GM12801 (cell line): Measurements from ENCODE around the gene BID.

Experiments
- TF ChIP-seq, protein P1 (sequence below): IDR thresholded peaks from one replicate; pipeline ENCODE4 v1.5.1; 2011; ENCODE audit warnings: control low read depth; ENCODE audit not compliant: insufficient read length; ENCODE audit errors: extremely low read depth

Gene BID

DNA sequence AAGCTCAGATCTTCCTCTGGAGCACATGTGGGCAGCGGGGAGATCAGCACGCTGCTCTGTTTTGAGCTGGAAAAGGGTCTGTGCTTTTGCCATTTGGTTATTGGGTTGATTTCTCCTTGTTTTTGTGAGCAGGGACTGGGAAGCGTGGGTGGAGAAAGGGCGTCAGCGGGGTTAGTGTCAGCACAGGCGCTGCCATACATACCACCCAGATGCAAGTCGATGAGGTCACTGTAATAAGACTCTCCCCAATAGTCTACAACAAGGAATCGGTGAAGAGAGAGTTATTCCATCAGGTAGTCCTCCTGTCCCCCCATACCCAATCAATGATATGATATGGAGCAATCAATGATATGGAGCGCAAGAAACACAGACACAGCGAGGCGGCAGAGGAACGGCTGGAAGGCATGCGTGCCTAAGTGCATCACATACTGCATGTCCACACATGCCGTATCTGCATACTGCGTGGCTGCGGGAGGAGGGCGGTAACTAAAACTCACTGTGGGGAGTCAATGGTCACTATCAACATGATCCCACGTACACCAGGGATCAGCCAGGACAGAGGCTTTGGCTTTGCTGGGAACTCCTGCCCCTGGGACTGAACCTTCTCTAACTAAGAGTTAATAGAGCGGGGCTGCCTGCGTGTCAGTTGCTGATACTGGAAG, 29.5 kb upstream of the BID start:
- TF ChIP-seq, protein P1, sequence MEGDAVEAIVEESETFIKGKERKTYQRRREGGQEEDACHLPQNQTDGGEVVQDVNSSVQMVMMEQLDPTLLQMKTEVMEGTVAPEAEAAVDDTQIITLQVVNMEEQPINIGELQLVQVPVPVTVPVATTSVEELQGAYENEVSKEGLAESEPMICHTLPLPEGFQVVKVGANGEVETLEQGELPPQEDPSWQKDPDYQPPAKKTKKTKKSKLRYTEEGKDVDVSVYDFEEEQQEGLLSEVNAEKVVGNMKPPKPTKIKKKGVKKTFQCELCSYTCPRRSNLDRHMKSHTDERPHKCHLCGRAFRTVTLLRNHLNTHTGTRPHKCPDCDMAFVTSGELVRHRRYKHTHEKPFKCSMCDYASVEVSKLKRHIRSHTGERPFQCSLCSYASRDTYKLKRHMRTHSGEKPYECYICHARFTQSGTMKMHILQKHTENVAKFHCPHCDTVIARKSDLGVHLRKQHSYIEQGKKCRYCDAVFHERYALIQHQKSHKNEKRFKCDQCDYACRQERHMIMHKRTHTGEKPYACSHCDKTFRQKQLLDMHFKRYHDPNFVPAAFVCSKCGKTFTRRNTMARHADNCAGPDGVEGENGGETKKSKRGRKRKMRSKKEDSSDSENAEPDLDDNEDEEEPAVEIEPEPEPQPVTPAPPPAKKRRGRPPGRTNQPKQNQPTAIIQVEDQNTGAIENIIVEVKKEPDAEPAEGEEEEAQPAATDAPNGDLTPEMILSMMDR, result no peak

DNA sequence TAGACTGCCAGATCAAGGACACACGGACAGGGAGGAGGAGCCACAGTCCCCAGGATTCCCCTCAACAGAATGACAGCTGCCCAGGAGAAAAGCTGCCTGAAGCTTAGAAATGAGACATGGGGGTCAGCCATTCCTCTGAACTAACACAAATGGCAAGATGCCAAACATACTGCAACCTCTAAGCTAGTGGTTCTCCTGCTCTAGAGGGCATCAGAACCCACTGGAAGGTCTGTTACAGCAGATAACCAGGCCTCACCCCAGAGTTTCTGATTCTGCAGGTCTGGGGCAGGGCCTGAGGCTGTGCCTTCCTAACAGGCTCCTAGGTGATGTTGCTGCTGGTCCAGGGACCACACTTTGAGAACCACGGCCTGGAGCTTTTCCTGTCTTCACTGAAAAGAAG, 28.6 kb upstream of the BID start:
- TF ChIP-seq, protein P1, result no peak

DNA sequence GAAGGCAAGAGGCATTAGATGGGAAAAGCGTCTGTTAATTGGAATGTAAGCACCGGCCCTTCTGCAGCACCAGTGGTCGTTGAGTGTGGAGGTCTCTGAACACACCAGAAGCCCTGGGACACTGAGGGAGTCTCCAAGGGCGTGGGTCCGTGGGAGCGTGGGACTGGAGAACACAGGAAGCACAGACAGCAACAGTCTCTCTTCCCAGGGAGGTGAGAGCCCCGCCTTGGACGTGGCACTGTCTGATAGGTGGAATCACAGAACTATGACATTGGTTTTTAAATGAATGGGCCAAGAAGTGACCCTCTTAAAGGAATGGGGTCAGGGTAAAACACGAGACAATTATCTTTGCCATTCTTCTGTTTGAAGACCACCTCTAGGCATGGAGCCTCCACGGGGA, 28.1 kb upstream of the BID start:
- TF ChIP-seq, protein P1, result no peak

DNA sequence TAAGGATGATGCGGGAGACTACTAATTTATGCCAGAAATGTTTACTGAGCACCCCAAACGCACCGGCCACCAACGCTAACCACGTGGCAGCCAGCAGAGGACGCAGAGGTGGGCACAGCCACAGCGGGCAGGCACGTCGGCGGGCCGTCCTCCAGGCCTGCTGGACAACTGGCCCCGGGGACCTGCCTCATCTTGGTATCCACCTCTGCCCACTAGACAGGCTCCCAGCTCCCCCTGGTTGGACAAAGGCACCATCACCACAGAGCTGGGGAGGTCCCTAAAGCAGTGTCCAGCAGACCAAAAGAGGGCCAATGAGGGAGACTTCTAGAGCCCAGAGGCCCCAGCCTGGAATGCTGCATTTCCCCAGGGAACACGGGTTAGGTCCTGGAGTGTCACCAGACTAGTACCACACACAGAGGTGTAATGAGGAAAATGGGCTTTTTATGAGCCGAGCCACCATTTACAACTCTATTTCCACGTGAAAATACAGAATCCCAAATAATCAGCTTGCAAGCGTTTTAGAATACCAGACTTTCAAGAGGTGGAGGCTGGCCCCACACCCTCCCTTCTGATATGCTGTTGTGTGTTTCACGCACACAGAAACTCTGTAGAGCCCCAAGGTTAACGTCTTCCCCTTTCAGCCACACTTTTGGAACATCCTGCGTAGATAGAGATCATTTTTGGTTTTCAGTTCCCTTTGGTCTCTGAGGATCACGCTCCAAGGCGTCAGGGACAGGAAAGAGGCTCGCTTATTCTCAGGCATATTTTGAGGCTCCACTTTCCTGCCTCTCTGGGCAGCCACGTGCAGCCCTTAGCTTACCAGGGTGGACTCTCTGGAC, 23.7 kb upstream of the BID start:
- TF ChIP-seq, protein P1, result no peak

DNA sequence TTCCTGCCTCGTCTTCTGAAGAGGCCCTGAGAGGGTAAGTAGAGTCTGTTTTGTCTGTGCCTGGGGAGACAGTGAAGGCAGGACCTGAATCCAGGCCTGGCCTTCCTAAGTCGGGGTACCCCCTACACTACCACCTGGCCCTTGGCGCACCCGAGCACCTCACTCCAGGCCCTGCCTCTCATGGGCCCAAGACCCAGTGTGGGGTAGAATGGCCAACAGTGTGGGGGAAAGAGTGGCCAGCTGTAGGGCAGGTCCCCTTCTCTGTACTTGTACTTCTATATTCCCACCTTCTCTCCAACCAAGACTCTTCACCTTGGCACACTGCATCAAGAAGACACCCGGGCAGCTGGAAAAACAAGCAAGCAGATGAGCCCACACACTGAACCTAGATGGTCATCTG, 22.4 kb upstream of the BID start:
- TF ChIP-seq, protein P1, result no peak

DNA sequence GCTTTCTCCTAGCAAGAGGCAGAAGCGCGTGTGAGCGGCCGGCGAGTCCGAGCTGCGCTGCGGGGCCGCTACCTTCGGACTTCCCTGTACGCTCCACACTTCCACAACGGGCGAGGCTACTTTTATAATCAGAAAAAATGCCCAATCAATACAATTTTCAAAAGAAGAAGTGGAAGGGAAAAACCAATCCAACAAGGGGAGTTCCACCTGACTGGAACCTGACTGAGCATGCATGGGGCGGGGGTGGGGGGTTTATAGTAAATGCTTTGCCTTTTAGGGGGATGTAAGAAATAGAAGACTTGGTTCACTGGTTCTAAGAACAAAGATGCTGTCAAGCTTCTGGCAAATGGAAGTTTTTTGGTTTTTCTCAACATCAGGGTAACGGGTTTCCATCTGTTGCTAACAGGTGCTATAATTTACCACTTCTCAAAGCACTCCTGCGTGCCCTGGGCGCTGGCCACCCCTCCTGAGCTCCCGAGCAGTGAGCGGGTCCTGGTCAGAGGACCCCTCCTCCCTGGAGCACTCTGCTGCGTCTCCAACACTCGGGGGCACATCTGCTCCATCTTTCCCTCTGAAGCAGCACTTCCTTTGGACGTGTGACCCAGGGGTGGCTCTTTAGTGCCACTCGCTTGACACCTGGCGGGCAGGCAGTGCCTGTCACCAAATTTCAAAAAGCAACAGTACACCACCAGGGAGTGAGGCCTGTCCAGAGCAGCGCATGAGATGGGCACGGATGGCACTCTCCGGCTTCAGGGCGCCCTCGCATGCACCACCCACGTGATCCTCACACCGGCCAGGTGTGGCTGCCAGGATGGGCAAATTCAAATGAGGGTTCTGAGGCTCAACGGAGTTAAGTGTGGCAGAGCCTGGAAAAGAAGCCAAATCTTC, 21.6 kb upstream of the BID start:
- TF ChIP-seq, protein P1, result no peak
